Mucosa of rectum (tissue), 2 donors: ENCODE data around the gene MAP2K5.

Source experiments
- H3K27ac ChIP-seq, 2 donors: one replicate each; pipeline ENCODE4 v1.7.0; 2013; ENCODE audit warnings: inconsistent platforms in 2 of 2, low read depth in 2 of 2, low read length in 2 of 2
- H3K27me3 ChIP-seq, 2 donors: one replicate each; pipeline ENCODE4 v1.7.0; 2013; ENCODE audit warnings: low read length in 2 of 2; ENCODE audit not compliant: control insufficient read depth in 2 of 2, insufficient read depth in 2 of 2
- H3K36me3 ChIP-seq, 2 donors: one replicate each; pipeline ENCODE4 v1.7.0; 2013; ENCODE audit warnings: low read length in 2 of 2; ENCODE audit not compliant: control insufficient read depth in 2 of 2, insufficient read depth in 2 of 2
- H3K4me1 ChIP-seq, 2 donors: one replicate each; pipeline ENCODE4 v1.7.0; 2013; ENCODE audit warnings: low read length in 2 of 2, mild to moderate bottlenecking in 1 of 2; ENCODE audit not compliant: control insufficient read depth in 2 of 2, insufficient read depth in 2 of 2
- H3K4me3 ChIP-seq, 2 donors: one replicate each; pipeline ENCODE4 v1.7.0; 2013; ENCODE audit warnings: low read length in 2 of 2
- H3K9ac ChIP-seq, 2 donors: one replicate each; pipeline ENCODE4 v1.7.0; 2013; ENCODE audit warnings: low read length in 2 of 2, low read depth in 1 of 2, mild to moderate bottlenecking in 1 of 2
- H3K9me3 ChIP-seq, 2 donors: one replicate each; pipeline ENCODE4 v1.7.0; 2013; ENCODE audit warnings: low read length in 2 of 2; ENCODE audit not compliant: control insufficient read depth in 2 of 2
- donor health status: healthy.
- donor health status: Normal muscosa, but diverticular disease.

The MAP2K5 gene

GRCh38 chr15:67542420-67543347 is at the start of gene MAP2K5:
Gene MAP2K5 (plus strand): TSS chr15:67542703. CDS start chr15:67543336, 633 bp downstream.
- Histone ChIP-seq H3K27me3 (no peaks in the 10 kb centered on the region), H3K4me1 (peaks cover 18 to 19% of the 10 kb centered on the region in 2 donors), H3K4me3 (peak within 1 kb of the TSS; percentile 72 to 99), H3K27ac (peak within 1 kb of the TSS; percentile 89 to 90), H3K9ac (peak within 1 kb of the TSS; percentile 92 to 96), H3K36me3 (peaks cover 3 to 5% of the 10 kb centered on the region in 2 donors), H3K9me3 (no peaks in the 10 kb centered on the region)

GRCh38 chr15:67495585-67495984 is 46.9 kb upstream of the MAP2K5 start:
- Histone ChIP-seq H3K36me3 (no peaks in the 10 kb centered on the region), H3K27me3 (no peaks in the 10 kb centered on the region), H3K4me1 (no peaks in the 10 kb centered on the region), H3K27ac (no peak overlapping the region), H3K4me3 (no peak overlapping the region), H3K9ac (no peak overlapping the region), H3K9me3 (no peaks in the 10 kb centered on the region)

- no peaks in the 10 kb centered on the region for H3K9me3 ChIP-seq
- H3K4me3 ChIP-seq: no peak overlapping the region
- no peaks in the 10 kb centered on the region for H3K4me1 ChIP-seq
- H3K9ac ChIP-seq: no peak overlapping the region
- no peaks in the 10 kb centered on the region for H3K27me3 ChIP-seq
- H3K36me3 ChIP-seq: no peaks in the 10 kb centered on the region
- H3K27ac ChIP-seq: no peak overlapping the region
Observed at GRCh38 chr15:67501177-67501835, 41.2 kb upstream of the MAP2K5 start.

GRCh38 chr15:67501836-67502461 is 40.6 kb upstream of the MAP2K5 start:
- Histone ChIP-seq H3K36me3 (no peaks in the 10 kb centered on the region), H3K27ac (no peak overlapping the region), H3K27me3 (no peaks in the 10 kb centered on the region), H3K9ac (no peak overlapping the region), H3K4me3 (no peak overlapping the region), H3K4me1 (no peaks in the 10 kb centered on the region), H3K9me3 (no peaks in the 10 kb centered on the region)

GRCh38 chr15:67504056-67504455 is 38.4 kb upstream of the MAP2K5 start:
- H3K27ac ChIP-seq: no peak overlapping the region
- no peaks in the 10 kb centered on the region for H3K9me3 ChIP-seq
- H3K9ac ChIP-seq: no peak overlapping the region
- no peaks in the 10 kb centered on the region for H3K36me3 ChIP-seq
- no peak overlapping the region for H3K4me3 ChIP-seq
- H3K27me3 ChIP-seq: no peaks in the 10 kb centered on the region
- no peaks in the 10 kb centered on the region for H3K4me1 ChIP-seq

GRCh38 chr15:67504796-67505195 is 37.7 kb upstream of the MAP2K5 start:
- H3K27me3 ChIP-seq: no peaks in the 10 kb centered on the region
- no peak overlapping the region for H3K4me3 ChIP-seq
- H3K4me1 ChIP-seq: no peaks in the 10 kb centered on the region
- no peak overlapping the region for H3K9ac ChIP-seq
- no peaks in the 10 kb centered on the region for H3K9me3 ChIP-seq
- H3K27ac ChIP-seq: no peak overlapping the region
- H3K36me3 ChIP-seq: no peaks in the 10 kb centered on the region

- no peaks in the 10 kb centered on the region for H3K9me3 ChIP-seq
- H3K9ac ChIP-seq: no peak overlapping the region
- H3K27me3 ChIP-seq: no peaks in the 10 kb centered on the region
- no peaks in the 10 kb centered on the region for H3K36me3 ChIP-seq
- H3K4me3 ChIP-seq: no peak overlapping the region
- no peak overlapping the region for H3K27ac ChIP-seq
- no peaks in the 10 kb centered on the region for H3K4me1 ChIP-seq
Observed at GRCh38 chr15:67505675-67506572, 36.6 kb upstream of the MAP2K5 start.

GRCh38 chr15:67506775-67507747 is 35.4 kb upstream of the MAP2K5 start:
- H3K9me3 ChIP-seq: no peaks in the 10 kb centered on the region
- H3K27me3 ChIP-seq: no peaks in the 10 kb centered on the region
- H3K4me1 ChIP-seq: no peaks in the 10 kb centered on the region
- no peak overlapping the region for H3K27ac ChIP-seq
- H3K4me3 ChIP-seq: no peak overlapping the region
- no peak overlapping the region for H3K9ac ChIP-seq
- H3K36me3 ChIP-seq: no peaks in the 10 kb centered on the region

GRCh38 chr15:67508407-67508806 is 34.1 kb upstream of the MAP2K5 start:
- H3K9me3 ChIP-seq: no peaks in the 10 kb centered on the region
- H3K27ac ChIP-seq: no peak overlapping the region
- H3K4me3 ChIP-seq: no peak overlapping the region
- no peaks in the 10 kb centered on the region for H3K27me3 ChIP-seq
- no peaks in the 10 kb centered on the region for H3K36me3 ChIP-seq
- H3K9ac ChIP-seq: no peak overlapping the region
- H3K4me1 ChIP-seq: no peaks in the 10 kb centered on the region
